DMS153 (cell line): ENCODE results near the gene PCDH9.
"Not testable (repeated sequence)": the region's sequence is repeated elsewhere in the genome, so short reads cannot be mapped to it uniquely, and the experiment has no call there.

Source experiments
- DNase-seq: peaks from one replicate; lab custom pipeline; 2025; lab: John Stamatoyannopoulos, UW

PCDH9 gene

DNA sequence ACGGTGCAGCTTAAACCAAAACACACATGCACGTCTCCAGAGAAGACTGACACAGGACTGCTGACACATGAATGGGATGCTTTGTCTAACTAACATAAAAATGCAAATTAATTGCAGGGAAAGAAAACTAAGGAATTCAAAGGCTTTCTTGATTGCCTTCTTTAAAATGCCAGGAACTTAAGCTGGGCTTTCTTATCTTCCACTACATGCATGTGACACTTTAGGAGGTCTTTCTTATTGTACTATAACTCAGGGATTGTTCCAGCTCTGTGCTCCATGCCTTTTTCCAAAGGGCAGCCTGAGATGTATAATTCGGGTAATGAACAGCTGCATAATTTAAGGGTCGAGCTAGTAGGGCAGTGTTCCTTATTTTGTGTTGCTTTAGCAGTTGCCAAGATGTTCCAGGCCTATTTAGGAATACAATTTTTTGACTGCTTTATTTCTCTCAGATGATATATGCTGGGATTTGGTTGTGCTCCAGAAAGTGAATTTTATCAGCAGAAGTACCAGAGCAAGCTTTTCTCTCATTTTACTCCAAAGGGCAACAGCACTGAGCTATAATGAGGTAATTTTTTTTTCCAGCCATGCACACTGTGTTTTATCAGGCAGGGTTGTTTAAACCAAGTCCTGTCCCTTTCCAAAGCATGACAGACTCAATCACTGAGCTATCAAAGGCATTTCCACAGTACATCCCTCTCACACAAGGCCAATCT is 885.2 kb downstream of the PCDH9 start:
- DNase-seq: no peak

- DNase-seq: no peak
These were observed 886.8 kb downstream of the PCDH9 start for GRCh38 chr13:66343224-66343828.

GRCh38 chr13:66341635-66342377 is 888.3 kb downstream of the PCDH9 start:
- DNase-seq: no peak

DNA sequence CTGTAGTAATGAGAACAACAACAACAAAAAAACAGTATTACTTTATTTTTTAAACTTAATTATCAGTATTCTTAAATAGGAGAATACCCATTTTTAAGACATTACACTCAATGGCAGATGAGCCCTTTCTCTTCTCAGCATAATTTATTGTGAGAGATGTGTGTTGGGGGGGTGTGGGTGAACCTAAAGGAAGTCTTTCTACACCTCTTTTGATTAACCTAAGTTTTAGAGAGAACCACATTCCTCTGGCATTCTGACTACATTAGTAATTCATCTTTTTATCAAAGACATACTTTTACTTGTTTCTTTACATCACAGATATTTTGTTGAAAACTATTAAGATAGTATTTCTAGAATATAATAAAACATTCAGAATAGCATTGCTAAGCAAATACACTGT is 890.9 kb downstream of the PCDH9 start:
- no peak for DNase-seq

- DNase-seq: no peak
These were observed 891.6 kb downstream of the PCDH9 start for GRCh38 chr13:66338542-66338941.

DNA sequence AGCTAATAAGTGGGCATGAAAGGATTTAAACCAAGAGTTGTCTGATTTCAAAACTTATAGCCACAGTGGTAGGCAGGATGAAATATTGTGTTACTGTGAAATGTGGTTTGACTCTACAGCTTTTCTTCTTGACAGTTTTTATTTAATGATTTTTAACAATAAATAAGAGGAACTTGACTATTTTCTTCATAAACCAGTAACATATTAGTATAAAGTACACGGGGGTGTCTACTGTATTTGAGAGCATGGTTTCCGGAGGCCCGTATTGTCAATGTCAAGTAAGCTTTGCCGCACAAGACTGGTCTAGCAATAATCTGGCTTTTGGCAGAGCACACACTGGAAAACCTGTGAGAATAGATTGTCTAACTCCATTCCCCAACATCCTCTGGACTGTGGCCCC is 894.5 kb downstream of the PCDH9 start:
- no peak for DNase-seq

DNA sequence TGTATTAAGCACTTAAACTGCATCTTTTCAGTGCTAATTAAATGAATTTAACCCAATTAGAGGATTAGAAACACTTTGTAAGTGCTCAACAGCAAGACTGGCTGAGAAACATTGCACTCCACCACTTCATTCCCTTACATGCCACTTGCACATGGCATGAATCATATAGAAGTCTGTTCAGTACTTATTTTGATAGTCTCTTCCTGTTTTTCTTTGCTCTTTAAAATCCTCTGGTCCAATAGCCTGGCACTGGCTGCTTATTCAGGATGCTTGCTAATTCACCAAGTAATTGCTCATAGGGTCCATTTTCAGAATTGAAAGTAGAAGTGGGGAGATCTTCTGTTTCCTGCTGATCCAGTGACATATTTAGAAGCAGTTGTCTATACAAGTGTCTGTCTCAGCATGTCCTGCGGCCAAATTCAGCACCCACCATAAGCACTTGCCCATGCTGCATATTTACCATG is 900.1 kb downstream of the PCDH9 start:
- no peak for DNase-seq

GRCh38 chr13:66328476-66328875 is 901.7 kb downstream of the PCDH9 start:
- DNase-seq: no peak

DNA sequence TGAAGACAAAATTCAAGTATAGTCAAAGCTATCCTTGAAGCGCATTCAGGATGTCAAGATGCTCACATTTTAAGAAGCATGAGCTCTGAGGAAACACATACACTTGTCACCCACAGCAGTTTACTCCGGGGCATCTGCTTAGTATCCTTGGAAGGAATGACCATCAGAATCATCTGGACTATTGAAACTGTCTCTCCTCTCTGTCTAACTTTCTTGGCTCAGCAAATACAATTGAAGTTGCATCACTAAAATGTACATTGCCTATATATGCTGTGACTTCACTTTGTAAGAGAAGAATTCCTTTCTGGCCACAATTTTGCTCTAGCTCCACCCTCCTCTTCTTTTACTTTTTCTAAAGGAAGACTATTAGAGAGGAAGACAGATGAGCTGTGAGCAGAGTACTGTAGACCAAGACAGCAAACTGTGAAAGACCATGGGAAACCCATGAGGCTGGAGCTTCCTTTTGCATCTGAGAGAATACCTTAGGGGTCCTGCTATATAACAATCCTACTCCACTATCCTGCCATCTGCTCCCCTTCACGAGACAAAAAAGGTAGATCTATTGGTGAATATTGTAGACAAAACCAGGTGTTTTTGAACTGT is 906.3 kb downstream of the PCDH9 start:
- DNase-seq: no peak

- no peak for DNase-seq
These were observed 907.2 kb downstream of the PCDH9 start for GRCh38 chr13:66322936-66323335.

GRCh38 chr13:66322193-66322740 is 907.9 kb downstream of the PCDH9 start:
- no peak for DNase-seq

DNA sequence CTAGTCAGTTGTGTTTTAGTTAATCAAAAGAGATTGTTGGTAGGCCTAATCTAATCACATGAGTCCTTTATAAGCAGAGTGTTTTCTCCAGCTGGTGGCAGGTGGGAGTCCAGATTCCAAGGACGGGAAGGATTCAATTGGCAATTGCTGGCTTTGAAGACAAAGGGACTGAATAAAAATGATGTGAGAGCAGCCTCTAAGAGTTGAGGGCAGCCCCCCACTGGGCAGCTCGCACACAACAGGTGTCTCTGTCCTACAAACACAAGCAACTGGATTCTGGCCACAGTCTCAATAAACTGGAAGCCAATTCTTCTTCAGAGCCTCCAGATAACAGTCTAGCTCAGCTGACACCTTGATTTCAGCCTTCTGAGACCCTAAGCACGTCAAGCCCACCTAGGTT is 915.2 kb downstream of the PCDH9 start:
- no peak for DNase-seq

DNA sequence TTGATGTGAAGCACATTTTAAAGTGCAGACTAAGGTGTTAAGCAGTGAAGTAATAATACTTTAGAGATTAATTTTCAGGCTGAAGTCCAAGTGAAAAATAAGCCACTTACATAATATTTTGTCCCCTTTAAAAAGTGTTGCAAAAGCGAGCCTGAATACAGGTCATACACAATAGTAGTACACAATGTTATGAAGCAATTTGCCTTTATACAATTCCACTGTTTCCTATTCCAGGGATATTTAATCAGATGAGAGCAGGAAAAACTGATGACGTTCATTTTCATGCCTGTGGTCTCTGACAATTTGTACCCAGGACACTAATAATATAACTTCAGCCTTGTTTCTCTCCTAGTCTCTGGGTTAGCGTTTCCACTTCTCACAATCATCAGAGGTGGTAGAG is 916.7 kb downstream of the PCDH9 start:
- no peak for DNase-seq

- DNase-seq: peak; percentile 70
These were observed 917.6 kb downstream of the PCDH9 start for GRCh38 chr13:66312312-66313087.

DNA sequence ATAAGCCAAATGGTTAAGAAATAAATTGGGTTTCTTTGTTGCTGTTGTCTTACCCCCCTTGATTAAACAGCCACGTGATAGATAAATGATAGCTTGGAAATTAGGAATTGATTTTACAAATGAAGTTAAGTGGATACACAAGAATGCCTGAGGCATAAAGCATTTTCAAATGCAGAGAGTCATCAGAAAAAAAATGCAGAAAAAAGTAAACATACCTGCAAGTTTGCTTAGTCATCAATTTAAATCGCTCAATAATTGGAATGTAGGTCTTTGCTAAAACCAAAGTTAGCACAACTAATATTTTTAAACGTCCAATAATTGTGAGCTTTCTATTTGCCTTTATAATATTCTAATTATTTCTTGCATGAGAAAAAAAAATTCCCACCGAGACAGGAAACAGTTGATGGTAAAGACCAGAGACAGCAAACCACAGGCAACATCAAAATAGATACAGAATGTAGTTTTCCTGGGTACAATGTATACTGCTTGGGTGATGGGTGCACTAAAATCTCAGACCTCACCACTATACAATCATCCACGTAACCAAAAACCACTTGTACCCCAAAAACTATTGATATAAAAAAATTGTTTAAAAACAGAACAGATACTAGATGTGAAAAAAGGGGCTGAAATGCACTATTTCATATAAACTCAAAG is 924.0 kb downstream of the PCDH9 start:
- DNase-seq: no peak

DNA sequence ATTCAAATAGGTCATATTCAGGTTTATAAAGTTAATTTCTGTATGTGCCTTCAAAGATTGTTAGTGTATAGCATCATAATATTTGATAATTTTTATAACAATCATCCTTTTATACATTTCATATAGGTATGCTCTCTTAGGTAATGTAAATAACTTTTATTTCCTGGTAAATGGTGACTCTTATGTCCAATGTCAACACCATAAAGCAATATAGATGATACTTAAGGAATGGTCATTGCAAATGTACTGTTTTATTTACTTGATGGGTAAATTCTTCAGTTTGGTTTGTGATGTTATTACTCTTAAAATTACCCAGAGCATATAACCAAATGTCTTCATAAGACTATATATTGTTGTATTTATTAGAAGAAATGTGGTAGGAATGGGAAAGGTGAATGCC is 928.7 kb downstream of the PCDH9 start:
- no peak for DNase-seq

DNA sequence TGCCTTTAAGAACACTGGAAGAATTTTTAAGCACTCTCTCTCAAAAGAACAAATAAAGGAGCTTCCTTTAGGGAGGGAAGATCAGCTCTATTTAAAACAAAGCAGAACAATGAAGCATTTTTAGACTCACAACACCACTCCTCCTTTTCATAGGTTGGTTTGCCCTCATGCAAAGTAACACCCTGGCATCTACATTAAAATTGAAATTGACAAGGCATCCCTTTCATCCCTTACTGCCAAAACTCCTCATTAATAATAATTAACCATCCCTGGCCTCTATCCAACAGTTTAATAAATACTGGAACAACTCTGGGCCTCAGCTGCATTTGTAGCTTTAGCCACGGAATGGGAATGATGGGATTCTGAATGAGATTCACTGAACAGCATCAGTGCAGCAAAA is 929.1 kb downstream of the PCDH9 start:
- DNase-seq: no peak

GRCh38 chr13:66296875-66297274 is 933.3 kb downstream of the PCDH9 start:
- no peak for DNase-seq

- no peak for DNase-seq
These were observed 933.8 kb downstream of the PCDH9 start for GRCh38 chr13:66296328-66296727.

DNA sequence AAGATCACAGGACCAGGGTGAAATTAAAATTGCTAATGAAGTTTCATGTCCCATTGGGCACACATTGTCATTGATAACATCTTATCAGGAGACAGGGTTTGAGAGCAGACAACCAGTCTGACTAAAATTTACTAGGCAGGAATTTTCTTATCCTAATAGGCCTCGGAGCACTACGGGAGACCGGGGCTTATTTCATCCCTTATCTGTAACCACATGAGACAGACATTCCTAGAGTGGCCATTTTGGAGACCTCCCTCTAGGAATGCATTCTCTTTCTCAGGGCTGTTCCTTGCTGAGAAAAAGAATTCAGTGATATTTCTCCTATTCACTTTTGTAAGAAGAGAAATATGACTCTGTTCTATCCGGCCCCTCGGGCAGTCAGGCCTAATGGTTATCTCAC is 943.3 kb downstream of the PCDH9 start:
- not testable (repeated sequence) for DNase-seq

DNA sequence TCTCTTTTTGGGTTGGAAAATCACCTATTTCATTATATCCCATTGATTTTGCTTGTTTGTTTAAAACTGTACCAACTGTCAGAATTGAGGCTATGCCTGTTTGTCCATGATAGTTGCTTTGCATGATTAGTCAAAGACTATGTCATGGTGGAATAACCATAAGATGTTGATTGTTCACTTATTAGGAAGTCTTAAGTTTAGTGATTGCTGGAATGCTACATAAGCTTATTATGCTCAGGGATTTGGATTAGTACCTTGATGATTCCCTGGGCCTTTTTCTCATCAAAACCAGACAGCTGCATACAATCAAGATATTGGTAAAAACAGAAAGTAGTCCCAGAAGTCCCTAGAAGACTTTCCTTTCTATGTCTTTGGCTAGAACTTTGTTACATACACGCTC is 954.7 kb downstream of the PCDH9 start:
- no peak for DNase-seq
